HL-60 (cell line): ENCODE data around the gene CMIP.

Source experiments
- CTCF ChIP-seq: IDR thresholded peaks from one replicate; pipeline ENCODE4 v1.5.1; 2011; ENCODE audit warnings: low read length, control low read depth, inconsistent platforms; ENCODE audit not compliant: insufficient read depth
- POLR2AphosphoS5 ChIP-seq: IDR thresholded peaks from 2 replicates; pipeline ENCODE4 v1.6.1; 2012; ENCODE audit warnings: low read depth
- REST ChIP-seq: IDR thresholded peaks from 2 replicates; pipeline ENCODE4 v1.6.1; 2012; ENCODE audit warnings: low read depth; ENCODE audit not compliant: insufficient replicate concordance

GRCh38 chr16:81440888-81441761 is 3.5 kb upstream of the CMIP start:
- no peak for TF ChIP-seq POLR2AphosphoS5
- TF ChIP-seq CTCF, result no peak
- TF ChIP-seq REST, result no peak
